Skeletal muscle cell (primary cell): ENCODE results near the gene TTC17.
A peak's percentile ranks its signal among the peaks of the same experiment; 100 is the strongest.

Experiments used
- DNase-seq: peaks from one replicate; pipeline ENCODE4 v3.0.0-alpha.2; 2010; ENCODE audit warnings: low read depth
- H3K4me3 ChIP-seq: 2 replicates; pipeline ENCODE4 v1.5.1; 2011; ENCODE audit warnings: low read depth, mild to moderate bottlenecking, control low read depth, low read length, moderate library complexity

The TTC17 gene

GRCh38 chr11:43516316-43516850 is 157.7 kb downstream of the TTC17 start:
- DNase-seq: no peak
- no peak overlapping the region for H3K4me3 ChIP-seq

- DNase-seq: no peak
- H3K4me3 ChIP-seq: no peak overlapping the region
Measured at GRCh38 chr11:43517518-43517917, 158.8 kb downstream of the TTC17 start.

DNA sequence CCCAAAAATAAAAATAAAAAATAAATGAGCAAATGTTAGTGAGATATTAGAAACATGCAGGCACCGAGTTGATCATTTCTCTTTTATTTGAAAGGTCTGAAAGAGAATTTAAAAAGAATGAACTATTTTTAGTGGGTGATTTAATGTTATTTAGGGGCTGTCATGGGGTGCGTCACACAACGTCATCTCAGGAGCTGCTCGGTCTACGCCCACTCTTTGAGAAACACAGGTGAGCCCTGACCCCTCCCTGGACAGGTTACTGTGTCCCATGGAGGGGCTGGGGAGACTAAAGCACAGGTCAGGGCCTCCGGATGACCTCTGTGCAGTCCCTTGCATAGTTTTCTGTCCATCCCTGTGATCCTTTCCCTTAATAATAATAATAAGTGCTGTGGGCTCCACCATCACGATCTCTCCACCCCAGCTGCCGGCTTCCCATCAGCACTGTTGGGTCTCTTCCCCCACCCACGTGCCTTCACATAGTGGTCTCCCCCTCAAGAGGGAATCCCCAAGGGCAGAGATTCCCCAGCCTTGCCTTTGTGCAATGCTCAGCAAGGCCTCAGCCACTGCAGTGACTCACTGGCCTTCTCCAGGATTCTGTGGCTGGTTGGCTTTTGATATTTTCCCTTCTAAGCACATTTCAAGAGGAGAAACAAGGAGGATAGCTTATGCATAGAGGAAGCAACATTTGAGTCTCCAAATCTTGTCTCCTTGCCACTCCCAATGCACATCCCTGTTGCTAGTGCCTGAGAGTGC is 159.9 kb downstream of the TTC17 start:
- H3K4me3 ChIP-seq: no peak overlapping the region
- peak; percentile 22 for DNase-seq

DNA sequence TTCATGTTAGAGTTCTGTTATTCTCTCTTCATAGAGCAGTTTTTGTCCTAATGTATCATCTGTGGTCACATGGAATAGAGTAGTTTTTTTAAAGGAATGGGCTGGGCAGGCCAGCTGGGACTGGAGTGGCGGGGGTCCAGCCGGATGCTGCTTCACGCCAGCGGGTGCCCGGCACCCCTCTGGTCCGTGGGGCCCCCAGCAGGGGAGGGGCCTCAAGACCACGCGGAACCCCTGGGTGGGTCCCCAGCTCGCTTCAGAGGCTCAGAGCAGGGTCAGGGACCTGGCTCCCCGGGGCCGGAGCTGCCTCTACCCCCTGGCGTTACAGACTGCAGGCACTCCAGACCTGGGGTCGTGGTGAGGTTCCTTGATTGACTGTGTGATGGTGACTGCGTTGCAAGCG is 162.8 kb downstream of the TTC17 start:
- no peak overlapping the region for H3K4me3 ChIP-seq
- DNase-seq: no peak

GRCh38 chr11:43523632-43524031 is 164.9 kb downstream of the TTC17 start:
- no peak for DNase-seq
- H3K4me3 ChIP-seq: no peak overlapping the region

GRCh38 chr11:43532041-43532440 is 173.3 kb downstream of the TTC17 start:
- no peak overlapping the region for H3K4me3 ChIP-seq
- no peak for DNase-seq

GRCh38 chr11:43537833-43538615 is 179.3 kb downstream of the TTC17 start:
- H3K4me3 ChIP-seq: no peak overlapping the region
- DNase-seq: no peak

- no peak for DNase-seq
- H3K4me3 ChIP-seq: no peak overlapping the region
Measured at GRCh38 chr11:43541993-43542392, 183.3 kb downstream of the TTC17 start.

GRCh38 chr11:43542750-43543712 is 184.3 kb downstream of the TTC17 start:
- DNase-seq: no peak
- H3K4me3 ChIP-seq: no peak overlapping the region
